ENCODE results near the gene ZFP36.
A peak's percentile ranks its signal among the peaks of the same experiment; 100 is the strongest.

ZFP36 gene

DNA sequence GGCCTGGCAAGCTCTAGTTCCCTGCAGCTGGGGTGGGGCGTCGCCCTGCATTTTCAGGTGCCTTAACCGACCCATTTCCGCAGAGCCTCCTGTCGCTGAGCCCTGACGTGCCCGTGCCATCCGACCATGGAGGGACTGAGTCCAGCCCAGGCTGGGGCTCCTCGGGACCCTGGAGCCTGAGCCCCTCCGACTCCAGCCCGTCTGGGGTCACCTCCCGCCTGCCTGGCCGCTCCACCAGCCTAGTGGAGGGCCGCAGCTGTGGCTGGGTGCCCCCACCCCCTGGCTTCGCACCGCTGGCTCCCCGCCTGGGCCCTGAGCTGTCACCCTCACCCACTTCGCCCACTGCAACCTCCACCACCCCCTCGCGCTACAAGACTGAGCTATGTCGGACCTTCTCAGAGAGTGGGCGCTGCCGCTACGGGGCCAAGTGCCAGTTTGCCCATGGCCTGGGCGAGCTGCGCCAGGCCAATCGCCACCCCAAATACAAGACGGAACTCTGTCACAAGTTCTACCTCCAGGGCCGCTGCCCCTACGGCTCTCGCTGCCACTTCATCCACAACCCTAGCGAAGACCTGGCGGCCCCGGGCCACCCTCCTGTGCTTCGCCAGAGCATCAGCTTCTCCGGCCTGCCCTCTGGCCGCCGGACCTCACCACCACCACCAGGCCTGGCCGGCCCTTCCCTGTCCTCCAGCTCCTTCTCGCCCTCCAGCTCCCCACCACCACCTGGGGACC, 1.2 kb downstream of the ZFP36 start:
- no peak for TF ChIP-seq CTCF (IDR thresholded peaks at IDR 0.05; ENCODE audit: borderline replicate concordance, control extremely low read depth, extremely low read depth, insufficient read depth, missing control alignments)
- DNase-seq (ENCODE audit: low spot score), result no peak
- in situ Hi-C loops (cut with MboI; ENCODE audit: low sequenced_read_pairs, unreplicated experiment), result no loop called here

- in situ Hi-C loops (cut with MboI; ENCODE audit: low sequenced_read_pairs, unreplicated experiment), result no loop called here
- no peak for TF ChIP-seq CTCF (IDR thresholded peaks at IDR 0.05; ENCODE audit: borderline replicate concordance, control extremely low read depth, extremely low read depth, insufficient read depth, missing control alignments)
- DNase-seq (ENCODE audit: low spot score), result no peak
Measured at GRCh38 chr19:39408392-39409207, 2.0 kb downstream of the ZFP36 start.

- in situ Hi-C loops (cut with MboI; ENCODE audit: low sequenced_read_pairs, unreplicated experiment), result no loop called here
- no peak for TF ChIP-seq CTCF (IDR thresholded peaks at IDR 0.05; ENCODE audit: borderline replicate concordance, control extremely low read depth, extremely low read depth, insufficient read depth, missing control alignments)
- peak; percentile 62 for DNase-seq (ENCODE audit: low spot score)
Measured at GRCh38 chr19:39409208-39410016, 2.8 kb downstream of the ZFP36 start.

- DNase-seq (ENCODE audit: low spot score), result peak; percentile 77
- no peak for TF ChIP-seq CTCF (IDR thresholded peaks at IDR 0.05; ENCODE audit: borderline replicate concordance, control extremely low read depth, extremely low read depth, insufficient read depth, missing control alignments)
- in situ Hi-C loops (cut with MboI; ENCODE audit: low sequenced_read_pairs, unreplicated experiment), result no loop called here
Measured at GRCh38 chr19:39410017-39410830, 3.6 kb downstream of the ZFP36 start.

DNA sequence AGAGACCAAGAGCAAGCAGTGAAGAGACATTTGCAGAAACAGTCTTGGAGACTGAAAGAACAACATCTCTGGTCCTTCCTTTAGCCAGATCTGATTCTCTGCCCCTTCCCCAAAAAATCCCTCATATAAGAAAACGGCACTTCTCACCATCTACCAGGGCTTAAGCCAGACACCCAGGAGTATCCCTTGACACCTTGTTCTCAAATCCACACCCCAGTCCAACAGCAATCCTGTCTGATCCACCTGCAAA, 4.1 kb downstream of the ZFP36 start:
- DNase-seq (ENCODE audit: low spot score), result no peak
- TF ChIP-seq CTCF (IDR thresholded peaks at IDR 0.05; ENCODE audit: borderline replicate concordance, control extremely low read depth, extremely low read depth, insufficient read depth, missing control alignments), result no peak
- in situ Hi-C loops (cut with MboI; ENCODE audit: low sequenced_read_pairs, unreplicated experiment), result no loop called here

Data from GM13976 (cell line).